OCI-LY3 (cell line): ENCODE results near the gene TPM4.

ENCODE experiments used
- H2AFZ ChIP-seq: fragments of 200-600, 300-600 bp; shearing (Covaris generic); 2 replicates; pipeline ENCODE4 v1.6.0; 2014; ENCODE audit warnings: antibody characterized with exemption, low read depth, low read length
- H3K27ac ChIP-seq: fragments of 200-600, 300-600 bp; sonication (generic); 2 replicates; pipeline ENCODE4 v1.5.1; 2014; ENCODE audit warnings: mild to moderate bottlenecking, low read length, moderate library complexity, mixed read lengths
- H3K27me3 ChIP-seq: fragments of 200-600, 300-600 bp; sonication (generic); 2 replicates; pipeline ENCODE4 v1.6.1; 2014; ENCODE audit warnings: low read depth, low read length, mixed read lengths
- H3K36me3 ChIP-seq: fragments of 200-600, 300-600 bp; sonication (generic); replicated peaks from 2 replicates; pipeline ENCODE3; 2014; ENCODE audit warnings: low read depth, low read length, mixed read lengths
- H3K4me1 ChIP-seq: fragments of 300-600, 200-600 bp; sonication (generic); 2 replicates; pipeline ENCODE4 v1.6.1; 2014; ENCODE audit warnings: low read length, mixed read lengths
- H3K4me2 ChIP-seq: fragments of 200-600, 300-600 bp; sonication (generic); 2 replicates; pipeline ENCODE4 v1.6.1; 2014; ENCODE audit warnings: low read length, mixed read lengths
- H3K4me3 ChIP-seq: fragments of 300-600, 200-600 bp; sonication (generic); 2 replicates; pipeline ENCODE4 v1.5.1; 2014; ENCODE audit warnings: antibody characterized with exemption, mild to moderate bottlenecking, low read length, moderate library complexity
- H3K79me2 ChIP-seq: fragments of 300-600, 200-600 bp; shearing (Covaris generic); 2 replicates; pipeline ENCODE4 v1.6.1; 2014; ENCODE audit warnings: mild to moderate bottlenecking, low read length, mixed read lengths
- H3K9ac ChIP-seq: fragments of 300-600, 200-600 bp; shearing (Covaris generic); 2 replicates; pipeline ENCODE4 v1.6.0; 2014; ENCODE audit warnings: mild to moderate bottlenecking, low read length, moderate library complexity
- H3K9me3 ChIP-seq: fragments of 200-600, 300-600 bp; shearing (Covaris generic); 2 replicates; pipeline ENCODE4 v1.6.1; 2014; ENCODE audit warnings: low read length, mixed read lengths; ENCODE audit not compliant: insufficient read depth
- H4K20me1 ChIP-seq: fragments of 200-600, 300-600 bp; sonication (generic); 2 replicates; pipeline ENCODE4 v1.6.1; 2016; ENCODE audit warnings: low read length, mixed read lengths; ENCODE audit not compliant: insufficient read depth
- EZH2phosphoT487 ChIP-seq: fragments of 200-600 bp; shearing (Covaris generic); IDR thresholded peaks from 2 replicates; pipeline ENCODE4 v1.6.1; 2018; ENCODE audit warnings: antibody characterized with exemption, mixed run types, low read depth
- TF ChIP-seq, protein P1 (sequence below): fragments of 200-600, 300-600 bp; sonication (generic); IDR thresholded peaks from 2 replicates; pipeline ENCODE4 v1.5.1; 2014; ENCODE audit warnings: antibody characterized with exemption, low read length, low read depth

TPM4 gene

DNA sequence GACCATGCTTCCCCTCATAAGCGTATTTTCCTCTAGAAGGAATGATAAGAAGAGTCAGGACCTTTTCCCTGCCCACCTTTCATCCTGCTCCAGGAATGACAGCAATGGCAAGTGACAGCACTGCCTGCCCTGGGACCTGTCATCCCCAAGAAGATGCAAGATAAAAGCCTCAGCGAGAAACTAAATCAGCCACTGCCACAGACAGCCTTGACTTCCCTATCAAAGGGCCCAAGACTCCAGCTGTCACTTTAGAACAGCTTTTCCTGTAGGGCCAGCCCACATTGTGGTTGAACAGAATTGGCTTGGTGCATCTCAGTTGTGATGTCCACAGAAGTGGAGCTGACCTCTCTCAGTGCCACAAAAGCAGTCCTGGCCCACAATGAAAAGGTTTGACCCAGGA, 36.5 kb downstream of the TPM4 start:
- TF ChIP-seq EZH2phosphoT487: no peak
- TF ChIP-seq, protein P1, sequence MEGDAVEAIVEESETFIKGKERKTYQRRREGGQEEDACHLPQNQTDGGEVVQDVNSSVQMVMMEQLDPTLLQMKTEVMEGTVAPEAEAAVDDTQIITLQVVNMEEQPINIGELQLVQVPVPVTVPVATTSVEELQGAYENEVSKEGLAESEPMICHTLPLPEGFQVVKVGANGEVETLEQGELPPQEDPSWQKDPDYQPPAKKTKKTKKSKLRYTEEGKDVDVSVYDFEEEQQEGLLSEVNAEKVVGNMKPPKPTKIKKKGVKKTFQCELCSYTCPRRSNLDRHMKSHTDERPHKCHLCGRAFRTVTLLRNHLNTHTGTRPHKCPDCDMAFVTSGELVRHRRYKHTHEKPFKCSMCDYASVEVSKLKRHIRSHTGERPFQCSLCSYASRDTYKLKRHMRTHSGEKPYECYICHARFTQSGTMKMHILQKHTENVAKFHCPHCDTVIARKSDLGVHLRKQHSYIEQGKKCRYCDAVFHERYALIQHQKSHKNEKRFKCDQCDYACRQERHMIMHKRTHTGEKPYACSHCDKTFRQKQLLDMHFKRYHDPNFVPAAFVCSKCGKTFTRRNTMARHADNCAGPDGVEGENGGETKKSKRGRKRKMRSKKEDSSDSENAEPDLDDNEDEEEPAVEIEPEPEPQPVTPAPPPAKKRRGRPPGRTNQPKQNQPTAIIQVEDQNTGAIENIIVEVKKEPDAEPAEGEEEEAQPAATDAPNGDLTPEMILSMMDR: no peak
- Histone ChIP-seq H2AFZ (no peak overlapping the region), H3K79me2 (peaks cover 64% of the 10 kb centered on the region), H3K4me3 (peak overlapping the region; percentile 94), H3K4me2 (peak overlapping the region; percentile 99), H3K9me3 (no peaks in the 10 kb centered on the region), H3K36me3 (peaks cover 31% of the 10 kb centered on the region), H3K27me3 (no peaks in the 10 kb centered on the region), H3K4me1 (peaks cover 59% of the 10 kb centered on the region), H3K9ac (peak overlapping the region; percentile 99), H4K20me1 (0 out of 2 replicates have a peak, but pooled peaks cover 6% of the 10 kb centered on the region), H3K27ac (peak overlapping the region; percentile 79)

DNA sequence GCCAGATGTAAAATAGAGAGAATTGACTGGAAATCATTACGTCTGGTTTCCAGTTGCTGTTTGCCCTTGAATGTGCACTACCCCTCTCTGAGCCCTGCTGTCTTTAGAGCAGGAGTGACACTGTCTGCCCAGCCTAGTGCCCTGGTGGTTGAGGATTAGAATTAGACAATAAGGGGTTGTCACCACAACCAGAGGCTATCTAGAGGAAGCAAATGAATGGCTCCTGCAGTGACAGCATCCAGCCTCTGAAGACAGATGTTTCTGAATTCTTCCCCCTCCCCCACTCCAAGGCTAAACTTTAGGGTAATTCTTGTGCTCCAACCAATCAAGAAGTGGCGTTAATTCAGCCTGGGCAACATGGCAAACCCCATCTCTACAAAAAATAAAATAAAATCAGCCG, 37.4 kb downstream of the TPM4 start:
- Histone ChIP-seq H3K36me3 (peaks cover 36% of the 10 kb centered on the region), H4K20me1 (0 out of 2 replicates have a peak, but pooled peaks cover 6% of the 10 kb centered on the region), H3K27ac (peak overlapping the region; percentile 26), H3K4me3 (peak overlapping the region; percentile 23; the same call in 1 of the 2 replicates), H3K9me3 (no peaks in the 10 kb centered on the region), H2AFZ (no peak overlapping the region), H3K4me2 (peak overlapping the region; percentile 99), H3K9ac (no peak overlapping the region), H3K79me2 (peaks cover 70% of the 10 kb centered on the region), H3K27me3 (no peaks in the 10 kb centered on the region), H3K4me1 (peaks cover 67% of the 10 kb centered on the region)
- TF ChIP-seq, protein P1: no peak
- TF ChIP-seq EZH2phosphoT487: no peak

DNA sequence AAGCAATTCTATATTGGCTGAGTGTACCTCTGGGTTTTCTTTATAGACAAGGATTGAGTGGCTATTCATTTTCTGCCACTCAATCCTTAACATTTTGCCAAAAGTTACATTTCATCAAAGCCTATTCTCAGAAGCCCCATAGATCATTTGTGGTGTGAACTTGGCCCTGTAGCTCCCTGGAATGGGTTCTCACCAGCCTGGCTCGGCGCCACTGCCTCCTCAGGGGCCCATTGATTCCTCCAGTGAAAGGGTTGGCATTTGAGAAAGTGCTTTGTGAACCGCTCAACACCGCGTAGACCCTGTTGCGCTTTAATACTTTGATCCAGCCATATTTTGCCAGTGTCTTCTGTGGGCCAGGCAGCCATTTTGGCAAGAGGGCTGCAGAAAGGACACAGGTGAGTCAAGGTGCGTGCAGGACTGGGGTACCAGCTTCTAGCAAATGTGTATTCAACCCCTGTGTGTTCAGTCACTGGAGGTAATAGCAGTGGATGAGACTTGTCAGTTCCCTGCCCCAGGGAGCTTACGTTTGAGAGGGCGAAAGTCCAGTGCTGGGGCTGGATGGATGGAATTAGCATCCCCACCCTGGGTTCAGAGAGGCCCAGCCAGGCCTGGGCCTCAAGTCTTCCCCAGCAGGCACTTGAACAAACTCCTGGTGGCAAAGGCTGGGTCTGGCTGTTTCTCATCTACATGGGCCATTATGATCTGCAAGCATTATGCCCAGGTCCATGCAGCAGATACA, 39.2 kb downstream of the TPM4 start:
- Histone ChIP-seq H4K20me1 (0 out of 2 replicates have a peak, but pooled peaks cover 6% of the 10 kb centered on the region), H3K27me3 (no peaks in the 10 kb centered on the region), H3K9me3 (no peaks in the 10 kb centered on the region), H3K79me2 (peaks cover 77% of the 10 kb centered on the region), H3K27ac (peak overlapping the region; percentile 98), H2AFZ (no peak overlapping the region), H3K9ac (peak overlapping the region; percentile 97; the same call in 1 of the 2 replicates), H3K36me3 (peaks cover 49% of the 10 kb centered on the region), H3K4me1 (peaks cover 83% of the 10 kb centered on the region), H3K4me3 (no peak overlapping the region), H3K4me2 (peak overlapping the region; percentile 28)
- TF ChIP-seq, protein P1: no peak
- no peak for TF ChIP-seq EZH2phosphoT487

DNA sequence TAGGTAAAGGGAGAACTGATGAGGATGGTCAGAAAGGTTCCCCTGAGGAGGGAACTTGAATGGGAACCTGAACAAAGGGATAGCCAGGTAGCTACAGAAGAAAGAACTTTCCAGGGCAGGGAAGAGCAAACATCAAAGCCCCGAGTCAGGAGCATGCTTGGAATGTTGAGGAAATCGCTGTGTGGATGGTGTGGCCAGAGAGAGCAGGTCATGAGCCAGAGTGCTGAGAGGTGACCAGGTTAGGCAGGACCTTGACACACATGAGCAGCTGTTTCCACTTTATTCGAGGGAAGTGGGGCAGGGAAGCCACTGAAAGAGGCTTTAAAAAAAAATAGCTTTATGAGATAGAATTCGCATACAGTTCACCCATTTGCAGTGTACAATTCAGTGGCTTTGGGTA, 39.8 kb downstream of the TPM4 start:
- no peak overlapping the region for H3K4me3 ChIP-seq
- H3K36me3 ChIP-seq: peaks cover 52% of the 10 kb centered on the region
- peaks cover 80% of the 10 kb centered on the region for H3K79me2 ChIP-seq
- TF ChIP-seq EZH2phosphoT487: no peak
- TF ChIP-seq, protein P1: no peak
- peak overlapping the region; percentile 97; the same call in 1 of the 2 replicates for H3K9ac ChIP-seq
- H3K27me3 ChIP-seq: no peaks in the 10 kb centered on the region
- peak overlapping the region; percentile 28 for H3K4me2 ChIP-seq
- no peak overlapping the region for H2AFZ ChIP-seq
- H3K4me1 ChIP-seq: peaks cover 83% of the 10 kb centered on the region
- H4K20me1 ChIP-seq: 0 out of 2 replicates have a peak, but pooled peaks cover 6% of the 10 kb centered on the region
- H3K9me3 ChIP-seq: no peaks in the 10 kb centered on the region
- H3K27ac ChIP-seq: peak overlapping the region; percentile 98
